GM13976 (cell line): Measurements from ENCODE around the gene METTL24.

Experiments
- DNase-seq: peaks from one replicate; pipeline ENCODE4 v3.0.0; 2012; ENCODE audit warnings: low spot score
- in situ Hi-C: fragments of 300-500 bp; cut with MboI; formaldehyde crosslinking; loops from one replicate; pipeline ENCODE4 v1.12.0; 2022; ENCODE audit warnings: low sequenced_read_pairs, mixed read lengths, inconsistent platforms; ENCODE audit not compliant: unreplicated experiment
- TF ChIP-seq, protein P1 (sequence below): IDR thresholded peaks from 2 replicates; pipeline ENCODE4 v1.5.1; 2012; ENCODE audit warnings: borderline replicate concordance, mild to moderate bottlenecking; ENCODE audit not compliant: insufficient read depth; ENCODE audit errors: extremely low read depth, missing control alignments, control extremely low read depth

The METTL24 gene

DNA sequence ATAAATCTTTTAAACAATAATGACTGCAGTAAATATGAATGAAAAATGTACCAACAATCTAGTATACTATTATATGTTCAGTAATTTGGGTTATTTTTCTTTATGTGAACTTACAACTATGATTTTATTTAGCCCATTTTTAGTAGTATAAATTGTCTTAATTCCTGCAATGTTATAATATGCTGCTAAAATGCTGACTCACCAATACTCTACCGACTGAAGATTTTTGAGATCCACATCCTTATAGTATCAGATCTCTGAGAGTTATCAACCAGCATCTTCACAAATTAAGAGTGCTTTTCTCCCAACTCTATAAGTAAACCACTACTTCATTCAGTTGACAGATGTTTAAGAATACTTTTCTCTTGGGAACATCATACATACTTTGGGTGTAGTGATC is 161.3 kb downstream of the METTL24 start:
- in situ Hi-C loops: no loop called here
- no peak for DNase-seq
- TF ChIP-seq, protein P1, sequence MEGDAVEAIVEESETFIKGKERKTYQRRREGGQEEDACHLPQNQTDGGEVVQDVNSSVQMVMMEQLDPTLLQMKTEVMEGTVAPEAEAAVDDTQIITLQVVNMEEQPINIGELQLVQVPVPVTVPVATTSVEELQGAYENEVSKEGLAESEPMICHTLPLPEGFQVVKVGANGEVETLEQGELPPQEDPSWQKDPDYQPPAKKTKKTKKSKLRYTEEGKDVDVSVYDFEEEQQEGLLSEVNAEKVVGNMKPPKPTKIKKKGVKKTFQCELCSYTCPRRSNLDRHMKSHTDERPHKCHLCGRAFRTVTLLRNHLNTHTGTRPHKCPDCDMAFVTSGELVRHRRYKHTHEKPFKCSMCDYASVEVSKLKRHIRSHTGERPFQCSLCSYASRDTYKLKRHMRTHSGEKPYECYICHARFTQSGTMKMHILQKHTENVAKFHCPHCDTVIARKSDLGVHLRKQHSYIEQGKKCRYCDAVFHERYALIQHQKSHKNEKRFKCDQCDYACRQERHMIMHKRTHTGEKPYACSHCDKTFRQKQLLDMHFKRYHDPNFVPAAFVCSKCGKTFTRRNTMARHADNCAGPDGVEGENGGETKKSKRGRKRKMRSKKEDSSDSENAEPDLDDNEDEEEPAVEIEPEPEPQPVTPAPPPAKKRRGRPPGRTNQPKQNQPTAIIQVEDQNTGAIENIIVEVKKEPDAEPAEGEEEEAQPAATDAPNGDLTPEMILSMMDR: no peak

DNA sequence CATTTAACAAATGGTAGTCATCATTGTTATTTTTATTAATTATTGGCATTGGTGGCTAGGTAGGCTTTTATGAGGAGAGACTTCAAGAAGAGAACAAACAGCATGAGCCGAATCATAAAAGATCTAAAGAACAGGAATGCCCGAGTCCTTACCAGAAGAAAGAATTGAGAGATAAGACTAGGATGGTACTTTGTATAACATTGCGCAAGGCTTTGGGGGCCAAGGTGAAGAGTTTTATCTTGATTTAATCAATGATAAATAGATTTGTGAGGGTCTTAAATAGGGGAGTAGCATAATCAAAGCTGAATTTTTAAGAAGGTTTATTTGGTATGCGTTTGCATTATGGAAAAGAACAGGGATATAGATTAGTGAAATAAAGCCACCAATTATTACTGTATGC is 162.5 kb downstream of the METTL24 start:
- in situ Hi-C loops: no loop called here
- TF ChIP-seq, protein P1: no peak
- no peak for DNase-seq
